Esophagus muscularis mucosa (tissue), 4 donors: ENCODE data around the gene CCDC116. TPM values are rescaled to one million over a fixed set of nuclear protein-coding genes. Genes with fewer than 3 reads are reported as not detected.

Source experiments
- DNase-seq: peaks from one replicate; pipeline ENCODE4 v3.0.0-alpha.2; 2017; ENCODE audit errors: extremely low spot score
- H3K27ac ChIP-seq, 4 donors: fragments of 200-600 bp; sonication (generic); replicated peaks in 1 of 4; 1 replicate in 3 of 4; 2 replicates in 1 of 4; pipeline ENCODE4 v1.5.1; 2016 to 2019; ENCODE audit warnings: mild to moderate bottlenecking in 1 of 4
- H3K27me3 ChIP-seq, 4 donors: fragments of 200-600 bp; sonication (generic); one replicate each; pipeline versions ENCODE4 v1.5.1 to v1.6.0; 2016 to 2019
- H3K36me3 ChIP-seq, 4 donors: fragments of 200-600 bp; sonication (generic); one replicate each; pipeline ENCODE4 v1.5.1; 2016 to 2019
- H3K4me1 ChIP-seq, 4 donors: fragments of 200-600 bp; sonication (generic); one replicate each; pipeline ENCODE4 v1.5.1; 2016 to 2019
- H3K4me3 ChIP-seq, 4 donors: fragments of 200-600 bp; sonication (generic); 1 replicate in 2 of 4; 2 replicates in 2 of 4; pipeline ENCODE4 v1.5.1; 2016 to 2019; ENCODE audit warnings: mild to moderate bottlenecking in 4 of 4, moderate library complexity in 1 of 4
- H3K9me3 ChIP-seq, 4 donors: fragments of 200-600 bp; sonication (generic); 1 replicate in 3 of 4; 2 replicates in 1 of 4; pipeline ENCODE4 v1.5.1; 2016 to 2019
- EP300 ChIP-seq: sonication (generic); formaldehyde crosslinking; IDR thresholded peaks from one replicate; pipeline ENCODE4 v1.6.1; 2017; ENCODE audit warnings: antibody characterized with exemption
- POLR2A ChIP-seq: fragments of 450-650 bp; IDR thresholded peaks from one replicate; pipeline ENCODE4 v1.6.1; 2017; ENCODE audit warnings: antibody characterized with exemption, moderate library complexity, mild to moderate bottlenecking, low read depth
- POLR2AphosphoS5 ChIP-seq, 2 donors: sonication (generic); formaldehyde crosslinking; IDR thresholded peaks; one replicate each; pipeline ENCODE4 v1.6.1; 2017; ENCODE audit warnings: antibody characterized with exemption in 2 of 2
- WGBS: methylation state at CpG from one replicate; pipeline ENCODE4 v1.1.5; 2018; 5-methylcytosine and 5-hydroxymethylcytosine counted together
- intact Hi-C: fragments of 100-400 bp; cut with DNase I; formaldehyde crosslinking; loops from one replicate; pipeline ENCODE4 v1.15.1; 2023
- total RNA-seq, 4 donors: library from RNA; depleted of rRNA; stranded (reverse); fragments of >200 nt; gene quantifications; one replicate each; pipeline versions ENCODE4 v1.1.0 to v1.2.1, GENCODE V29; 2016
- TF ChIP-seq, protein P1 (sequence below), 3 experiments: fragments of 200-600 bp in 2 of 3; fragments of 450-650 bp in 1 of 3; sonication (generic) in 2 of 3; IDR thresholded peaks; one replicate each; pipeline ENCODE4 v1.5.1; 2017 to 2019; ENCODE audit warnings: antibody characterized with exemption in 3 of 3, mild to moderate bottlenecking in 2 of 3, moderate library complexity in 1 of 3

Gene CCDC116
- total RNA-seq, 4 donors from 2014 or later, result 0.26 to 0.99 (median 0.55) TPM

DNA sequence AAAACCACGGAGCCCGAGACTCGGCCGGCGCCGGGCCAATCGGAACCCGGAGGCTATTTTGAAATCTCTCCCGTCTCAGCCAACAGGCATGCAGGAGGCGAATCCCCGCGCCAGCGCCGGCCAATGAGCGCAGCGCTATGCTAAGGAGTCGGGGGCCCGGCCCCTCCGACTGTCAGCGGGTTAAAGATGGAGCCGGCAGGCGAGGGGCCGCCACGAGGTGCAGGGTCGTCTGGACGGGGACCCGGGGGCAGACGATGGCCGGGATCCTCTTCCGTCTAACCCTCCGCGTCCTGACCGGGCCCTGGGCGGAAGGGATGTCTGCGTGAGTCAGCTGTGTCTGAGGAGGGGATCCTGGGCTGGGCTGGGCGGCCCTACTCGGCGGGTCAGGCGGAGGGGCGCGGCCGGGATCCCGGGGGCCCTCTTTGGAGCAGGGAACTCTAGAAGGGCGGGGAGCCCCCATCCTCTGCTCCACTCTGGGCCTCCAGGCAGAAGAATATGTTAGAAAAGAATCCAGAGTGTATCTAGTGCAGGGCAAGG is 19.5 kb downstream of the CCDC116 start:
- peaks cover 0 to 25% (median 2%) of the 10 kb centered on the region in 4 donors for H3K27me3 ChIP-seq
- no peaks in the 10 kb centered on the region for H3K9me3 ChIP-seq
- WGBS, result 0% methylated on average over 3 of the region's 44 CpGs
- intact Hi-C loops, result no loop called here
- peaks cover 0 to 18% (median 2%) of the 10 kb centered on the region in 4 donors for H3K36me3 ChIP-seq
- TF ChIP-seq EP300 (no peak), POLR2AphosphoS5 (IDR thresholded peaks at IDR 0.05) (peak in 1 of 2 donors; percentile 66)
- TF ChIP-seq, protein P1, sequence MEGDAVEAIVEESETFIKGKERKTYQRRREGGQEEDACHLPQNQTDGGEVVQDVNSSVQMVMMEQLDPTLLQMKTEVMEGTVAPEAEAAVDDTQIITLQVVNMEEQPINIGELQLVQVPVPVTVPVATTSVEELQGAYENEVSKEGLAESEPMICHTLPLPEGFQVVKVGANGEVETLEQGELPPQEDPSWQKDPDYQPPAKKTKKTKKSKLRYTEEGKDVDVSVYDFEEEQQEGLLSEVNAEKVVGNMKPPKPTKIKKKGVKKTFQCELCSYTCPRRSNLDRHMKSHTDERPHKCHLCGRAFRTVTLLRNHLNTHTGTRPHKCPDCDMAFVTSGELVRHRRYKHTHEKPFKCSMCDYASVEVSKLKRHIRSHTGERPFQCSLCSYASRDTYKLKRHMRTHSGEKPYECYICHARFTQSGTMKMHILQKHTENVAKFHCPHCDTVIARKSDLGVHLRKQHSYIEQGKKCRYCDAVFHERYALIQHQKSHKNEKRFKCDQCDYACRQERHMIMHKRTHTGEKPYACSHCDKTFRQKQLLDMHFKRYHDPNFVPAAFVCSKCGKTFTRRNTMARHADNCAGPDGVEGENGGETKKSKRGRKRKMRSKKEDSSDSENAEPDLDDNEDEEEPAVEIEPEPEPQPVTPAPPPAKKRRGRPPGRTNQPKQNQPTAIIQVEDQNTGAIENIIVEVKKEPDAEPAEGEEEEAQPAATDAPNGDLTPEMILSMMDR (IDR thresholded peaks at IDR 0.05), result no peak
- H3K27ac ChIP-seq, result peak overlapping the region in 3 of 4 donors; percentile 35 to 54 (median 49)
- DNase-seq, result peak; percentile 96
- H3K4me1 ChIP-seq, result peaks cover 16 to 25% (median 19%) of the 10 kb centered on the region in 4 donors
- H3K4me3 ChIP-seq, result peak overlapping the region; percentile 64 to 71 (median 68)

- Histone ChIP-seq H3K4me3 (peak overlapping the region; percentile 64 to 71 (median 68)), H3K9me3 (no peaks in the 10 kb centered on the region), H3K36me3 (peaks cover 0 to 14% (median 2%) of the 10 kb centered on the region in 4 donors), H3K27ac (peak overlapping the region in 2 of 4 donors; percentile 49 to 54), H3K27me3 (peaks cover 0 to 33% (median 7%) of the 10 kb centered on the region in 4 donors), H3K4me1 (peaks cover 18 to 32% (median 26%) of the 10 kb centered on the region in 4 donors)
- 23% methylated on average over 13 of the region's 40 CpGs for WGBS
- TF ChIP-seq POLR2A (no peak), POLR2AphosphoS5 (IDR thresholded peaks at IDR 0.05) (no peak), EP300 (no peak)
- TF ChIP-seq, protein P1 (IDR thresholded peaks at IDR 0.05), result no peak
- intact Hi-C loops, result no loop called here
- DNase-seq, result no peak
These were observed 20.3 kb downstream of the CCDC116 start for GRCh38 chr22:21652547-21653545.

DNA sequence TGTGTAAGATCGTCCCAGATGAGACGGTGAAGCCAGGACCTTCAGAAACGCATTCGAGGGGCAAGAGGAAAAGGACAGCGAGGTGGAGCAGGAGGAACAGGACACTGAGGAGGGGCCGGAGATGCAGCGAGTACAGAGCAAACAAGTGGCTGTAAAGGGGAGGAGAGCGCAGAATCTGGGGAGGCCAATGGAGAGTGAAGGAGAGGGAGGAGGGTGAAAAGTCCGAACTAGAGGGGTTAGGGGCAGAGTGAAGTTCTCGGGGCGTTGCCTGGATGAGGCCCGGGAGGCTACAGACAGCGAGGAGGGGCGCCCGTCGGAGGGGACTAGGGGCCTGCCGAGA is 24.4 kb downstream of the CCDC116 start:
- H3K27me3 ChIP-seq, result peaks cover 0 to 65% (median 11%) of the 10 kb centered on the region in 4 donors
- intact Hi-C loops, result no loop called here

DNA sequence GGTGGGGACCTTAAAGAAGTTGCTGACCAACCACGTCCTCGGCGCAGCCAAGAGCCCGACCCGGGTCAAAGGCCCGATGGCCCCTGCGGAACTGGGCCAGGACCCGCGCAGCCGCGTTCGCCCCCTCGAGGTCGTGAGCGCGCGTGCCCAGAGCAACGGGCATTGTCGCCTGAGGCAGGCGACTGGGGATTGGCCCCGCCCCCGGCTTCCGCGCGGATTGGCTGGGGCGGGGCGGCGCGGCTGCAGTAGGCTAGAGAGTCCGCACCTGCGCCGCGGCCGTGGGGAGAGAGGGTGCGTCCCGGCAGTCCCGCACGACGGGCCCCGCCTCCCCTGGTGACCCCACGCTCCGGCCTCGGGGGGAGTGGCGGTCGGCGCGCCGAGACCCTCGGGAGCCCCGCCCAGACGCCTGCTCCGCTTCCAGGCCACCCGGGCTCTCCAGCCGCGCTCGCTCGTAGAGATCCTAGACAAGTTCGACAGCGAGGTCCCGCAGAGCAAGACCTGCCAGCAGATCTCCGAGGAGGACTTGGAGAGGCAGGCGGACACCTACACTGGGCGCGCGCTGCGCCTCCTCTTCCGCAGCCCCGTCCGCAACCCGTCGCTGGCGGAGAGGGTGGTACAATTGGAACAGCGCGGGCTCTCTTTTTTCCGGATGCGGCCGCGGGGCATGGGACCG is 24.9 kb downstream of the CCDC116 start:
- WGBS, result under 1% methylated on average over 32 of the region's 79 CpGs
- Histone ChIP-seq H3K27ac (no peak overlapping the region), H3K4me1 (peaks cover 4 to 23% (median 17%) of the 10 kb centered on the region in 4 donors), H3K9me3 (no peaks in the 10 kb centered on the region), H3K36me3 (no peaks in the 10 kb centered on the region), H3K4me3 (peak overlapping the region; percentile 50 to 71 (median 58)), H3K27me3 (peaks cover 0 to 65% (median 11%) of the 10 kb centered on the region in 4 donors)
- TF ChIP-seq POLR2AphosphoS5 (IDR thresholded peaks at IDR 0.05), result peak in 1 of 2 donors; percentile 7
- TF ChIP-seq, protein P1 (IDR thresholded peaks at IDR 0.05), result peak in 1 of 3 experiments; percentile 20
- TF ChIP-seq EP300, result no peak
- intact Hi-C loops, result no loop called here
- DNase-seq, result no peak

More for the DNA sequence above, 24.4 kb downstream of the CCDC116 start:
- no peak for DNase-seq
- Histone ChIP-seq H3K9me3 (no peaks in the 10 kb centered on the region), H3K4me3 (peak overlapping the region; percentile 50 to 71 (median 58)), H3K36me3 (no peaks in the 10 kb centered on the region), H3K27ac (no peak overlapping the region), H3K4me1 (peaks cover 6 to 28% (median 21%) of the 10 kb centered on the region in 4 donors)
- no peak for TF ChIP-seq EP300
- TF ChIP-seq, protein P1 (IDR thresholded peaks at IDR 0.05), result no peak
- no peak for TF ChIP-seq POLR2A
- no peak for TF ChIP-seq POLR2AphosphoS5 (IDR thresholded peaks at IDR 0.05)
- 44% methylated on average over 17 of the region's 17 CpGs for WGBS
